HG03135 (cell line): Measurements from ENCODE around the gene ATXN2.
A peak's percentile ranks its signal among the peaks of the same experiment; 100 is the strongest.
"Not testable (repeated sequence)": the region's sequence is repeated elsewhere in the genome, so short reads cannot be mapped to it uniquely, and the experiment has no call there.

Source experiments
- ATAC-seq: cut with Tn5 transposase; IDR thresholded peaks from one replicate; pipeline ENCODE4 v1.9.1; 2021; ENCODE audit warnings: mild to moderate bottlenecking, moderate library complexity; ENCODE audit not compliant: unreplicated experiment

The ATXN2 gene

DNA sequence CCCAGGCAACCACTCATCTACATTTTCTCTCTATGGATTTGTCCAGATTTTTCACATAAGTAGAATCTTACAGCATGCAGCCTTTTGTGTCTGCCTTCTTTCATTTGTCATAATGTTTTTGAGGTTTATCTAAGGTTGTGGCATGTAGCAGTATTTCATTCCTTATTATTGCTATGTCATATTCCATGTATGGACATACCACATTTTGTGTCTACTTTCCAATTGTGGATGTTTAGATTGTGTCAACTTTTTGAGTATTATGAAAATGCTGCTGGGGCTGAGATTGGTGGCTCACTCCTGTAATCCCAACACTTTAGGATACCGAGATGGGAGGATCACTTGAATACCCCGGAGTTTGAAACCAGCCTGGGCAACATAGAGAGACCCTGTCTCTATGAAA lies 3.2 kb upstream of the ATXN2 start:
- ATAC-seq = no peak

- ATAC-seq = not testable (repeated sequence)
Observed at GRCh38 chr12:111600986-111601385, 1.9 kb upstream of the ATXN2 start.

DNA sequence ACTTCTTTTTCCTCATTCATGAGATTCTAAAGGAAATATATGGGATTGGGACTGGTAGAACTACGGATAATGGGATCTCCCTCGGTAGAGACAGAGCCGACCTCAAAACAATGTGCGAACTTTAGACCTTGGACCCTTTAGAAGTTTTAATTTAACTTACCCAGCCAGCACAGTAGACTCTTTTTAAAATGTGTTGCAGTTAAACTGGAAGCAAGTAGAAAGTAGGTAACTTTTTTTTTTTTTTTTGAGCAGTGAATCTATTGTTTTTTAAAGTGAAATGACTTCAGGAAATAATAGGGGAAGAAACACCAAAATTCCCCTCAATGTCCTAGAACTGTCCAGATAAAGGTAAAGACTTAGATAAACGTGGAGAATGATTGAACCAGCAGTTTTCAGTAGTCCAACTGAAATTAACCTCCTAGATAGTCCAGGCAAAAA lies 1.1 kb upstream of the ATXN2 start:
- no peak for ATAC-seq

DNA sequence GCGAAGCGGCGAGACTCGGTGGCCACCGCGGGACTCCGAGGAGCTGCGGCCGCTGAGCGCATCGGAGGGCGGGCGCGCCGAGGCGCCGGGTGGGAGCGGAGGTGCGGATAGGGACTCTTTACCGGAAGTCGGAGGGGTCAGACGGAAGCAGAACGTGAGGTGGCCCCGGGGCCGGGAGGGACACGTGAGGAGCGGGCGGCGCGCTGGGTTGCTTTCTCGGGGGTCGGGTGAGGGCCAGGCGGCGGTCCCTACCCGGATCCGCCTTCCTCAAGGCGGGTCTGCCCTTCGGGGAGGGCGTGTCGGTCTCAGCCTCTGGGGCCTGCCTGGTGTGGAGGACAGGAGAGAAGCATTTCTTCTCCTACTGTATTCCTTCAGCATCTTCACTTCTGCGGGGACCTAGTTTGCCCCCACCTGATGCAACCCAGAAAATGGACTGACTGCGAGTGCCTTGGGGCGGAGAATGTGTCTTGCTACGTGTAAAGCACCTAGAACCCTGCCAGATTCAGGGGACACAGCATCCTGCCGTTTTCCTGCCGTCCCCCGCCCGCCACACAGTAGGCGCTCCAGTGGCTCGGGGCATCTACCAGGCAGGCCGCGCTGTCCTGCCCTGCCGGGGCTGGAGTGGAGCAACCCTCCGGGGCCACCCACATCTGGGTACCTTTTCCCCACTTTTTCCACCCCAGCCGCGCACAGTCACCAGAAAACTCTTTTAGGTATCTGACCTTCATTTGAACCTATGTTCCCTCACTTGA lies 514 bp upstream of the ATXN2 start:
- ATAC-seq = peak; percentile 58

DNA sequence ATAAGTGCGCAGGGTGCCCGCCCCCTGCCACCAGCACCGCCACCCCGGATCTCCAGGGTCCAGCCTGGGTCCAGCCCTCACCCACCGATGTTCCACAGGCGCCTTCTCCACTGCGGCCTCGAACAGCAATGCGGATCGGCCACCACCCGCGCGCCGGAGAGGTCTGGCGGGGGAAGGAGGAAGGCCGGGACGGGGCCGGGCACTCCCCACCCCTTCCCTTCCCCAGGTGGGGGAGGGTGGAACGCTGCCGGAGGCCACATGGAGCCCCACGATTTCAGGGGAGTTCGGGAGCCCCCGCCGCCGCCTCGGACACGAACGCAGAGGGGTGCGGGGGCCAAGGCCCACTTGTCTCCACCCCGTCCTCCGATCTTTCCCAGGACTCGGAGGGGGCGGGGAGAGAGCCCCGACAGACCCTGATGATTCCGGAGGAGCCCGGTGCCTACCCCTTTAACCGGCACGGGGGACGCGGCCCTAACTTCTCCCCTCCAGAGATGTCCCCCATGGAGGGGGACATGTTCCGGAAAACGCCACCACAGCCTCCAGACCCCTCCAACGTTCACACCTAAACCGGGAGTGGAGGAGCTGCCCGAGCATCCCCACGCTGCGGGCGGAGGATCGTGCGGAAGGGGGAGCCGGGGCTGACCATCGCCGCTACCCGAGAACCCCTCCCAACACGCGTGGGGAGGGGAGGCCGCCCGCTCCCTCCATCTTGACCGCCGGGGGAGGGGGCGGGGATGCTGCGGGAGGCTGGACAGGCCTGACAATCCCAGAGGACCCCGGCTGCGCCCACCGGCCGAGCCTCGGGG lies 1.1 kb downstream of the ATXN2 start:
- ATAC-seq = peak; percentile 7

DNA sequence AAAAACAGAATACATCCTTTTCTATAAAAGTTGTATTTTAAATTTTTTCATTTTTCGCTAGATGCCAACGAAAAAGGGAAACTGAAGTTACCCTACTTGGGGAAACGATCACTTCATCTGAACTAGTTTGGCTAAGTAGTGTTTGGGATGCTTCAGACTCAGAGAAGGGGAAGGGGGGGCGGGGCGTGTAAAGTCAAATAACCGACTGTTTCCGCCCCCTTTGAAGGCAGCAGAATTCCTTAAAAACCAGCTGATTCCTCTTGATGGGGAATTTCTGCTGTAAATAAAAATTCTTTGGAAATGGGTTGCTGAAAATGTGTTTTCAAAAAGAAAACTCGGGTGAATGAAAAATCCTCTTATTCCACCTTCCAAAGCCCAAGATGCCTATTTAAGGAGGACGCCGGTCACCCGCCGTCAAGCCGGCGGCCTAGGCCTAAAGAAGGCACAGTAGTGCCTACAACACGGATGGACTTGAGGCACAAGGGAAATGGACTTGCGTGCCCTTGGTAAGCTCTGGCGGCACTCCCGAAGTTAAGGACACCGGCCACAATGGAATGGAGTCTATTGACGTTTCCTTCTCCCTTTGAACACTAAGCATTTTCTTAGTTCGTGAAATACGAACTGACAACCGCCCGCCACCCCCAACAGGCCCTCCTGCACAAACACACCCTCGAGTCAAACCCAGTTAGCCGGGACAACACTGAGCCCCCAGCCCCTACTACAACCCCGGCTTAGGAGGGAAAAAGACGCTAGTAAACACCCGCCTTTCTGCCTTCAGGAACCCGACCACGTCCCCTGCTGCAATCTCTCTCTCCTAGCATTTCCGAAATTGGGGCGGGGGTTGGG lies 1.9 kb downstream of the ATXN2 start:
- no peak for ATAC-seq

DNA sequence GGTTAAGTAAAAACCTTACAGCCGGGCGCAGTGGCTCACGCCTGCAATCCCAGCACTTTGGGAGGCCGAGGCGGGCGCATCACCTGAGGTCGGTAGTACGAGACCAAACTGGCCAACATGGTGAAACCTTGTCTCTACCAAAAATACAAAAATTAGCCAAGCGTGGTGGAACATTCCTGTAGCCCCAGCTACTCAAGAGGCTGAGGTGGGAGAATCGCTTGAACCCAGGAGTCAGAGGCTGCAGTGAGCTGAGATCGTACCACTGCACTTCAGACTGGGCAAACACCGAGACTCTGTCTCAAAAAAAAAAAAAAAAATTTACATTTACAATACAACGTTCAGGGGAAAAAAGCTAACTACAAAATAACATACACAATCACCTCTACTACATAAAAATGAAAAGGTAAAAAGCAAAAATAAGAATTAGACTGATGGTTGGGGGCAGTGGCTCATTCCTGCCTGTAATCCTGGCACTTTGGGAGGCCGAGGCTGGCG lies 3.7 kb downstream of the ATXN2 start:
- not testable (repeated sequence) for ATAC-seq

DNA sequence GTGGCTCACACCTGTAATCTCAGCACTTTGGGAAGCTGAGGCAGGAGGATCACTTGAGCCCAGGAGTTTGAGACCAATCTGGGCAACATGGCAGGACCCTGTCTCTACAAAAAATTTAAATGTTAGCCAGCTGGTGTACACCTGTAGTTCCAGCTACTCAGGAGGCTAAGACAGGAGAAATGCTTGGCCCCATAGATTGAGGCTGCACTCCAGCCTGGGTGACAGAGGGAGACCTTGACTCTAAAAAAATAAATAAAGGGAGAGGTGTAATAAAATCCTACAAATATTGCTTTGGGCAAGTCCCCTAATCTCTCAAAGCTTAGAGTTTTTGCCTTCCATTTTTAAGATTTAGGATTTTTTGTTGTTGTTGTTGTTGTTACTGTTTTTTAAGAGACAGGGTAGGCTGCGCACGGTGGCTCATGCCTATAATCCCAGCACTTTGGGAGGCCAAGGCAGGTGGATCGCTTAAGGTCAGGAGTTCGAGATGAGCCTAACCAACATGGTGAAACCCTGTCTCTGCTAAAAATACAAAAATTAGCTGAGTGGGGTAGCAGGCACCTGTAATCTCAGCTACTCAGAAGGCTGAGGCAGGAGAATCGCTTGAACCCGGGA lies 7.6 kb downstream of the ATXN2 start:
- ATAC-seq = not testable (repeated sequence)

GRCh38 chr12:111590552-111590951 lies 8.6 kb downstream of the ATXN2 start:
- ATAC-seq = no peak

DNA sequence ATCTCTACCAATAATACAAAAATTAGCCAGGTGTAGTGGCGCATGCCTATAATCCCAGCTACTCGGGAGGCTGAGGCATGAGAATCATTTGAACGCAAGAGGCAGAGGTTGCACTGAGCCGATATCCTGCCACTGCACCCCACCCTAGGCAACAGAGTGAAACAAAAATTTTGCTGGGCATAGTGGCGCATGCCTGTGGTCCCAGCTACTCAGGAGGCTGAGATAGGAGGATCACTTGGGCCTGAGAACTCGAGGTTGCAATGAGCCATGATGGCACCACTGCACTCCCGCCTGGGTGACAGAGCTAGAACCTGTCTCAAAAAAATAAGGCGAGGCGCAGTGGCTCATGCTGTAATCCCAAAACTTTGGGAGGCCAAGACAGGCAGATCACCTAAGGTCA lies 9.5 kb downstream of the ATXN2 start:
- ATAC-seq = no peak

- no peak for ATAC-seq
Observed at GRCh38 chr12:111588010-111588409, 11.1 kb downstream of the ATXN2 start.

DNA sequence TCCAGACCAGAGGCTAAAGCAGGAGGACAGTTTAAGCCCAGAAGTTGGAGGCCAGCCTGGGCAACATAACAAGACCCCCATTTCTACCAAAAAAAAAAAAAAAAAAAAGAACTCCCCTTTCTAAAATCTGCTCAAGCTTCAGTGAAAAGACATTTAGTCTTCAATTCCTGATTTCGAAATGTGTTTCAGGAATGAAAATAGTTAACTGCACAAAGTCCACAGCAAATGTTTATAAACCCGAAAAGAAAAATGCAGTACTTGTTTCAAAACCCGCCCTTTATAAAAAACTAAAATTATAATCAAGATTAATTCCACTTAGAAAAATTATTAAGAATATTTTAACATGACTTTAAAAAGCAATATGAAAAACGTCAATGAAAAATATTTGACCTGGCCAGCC lies 12.1 kb downstream of the ATXN2 start:
- no peak for ATAC-seq

DNA sequence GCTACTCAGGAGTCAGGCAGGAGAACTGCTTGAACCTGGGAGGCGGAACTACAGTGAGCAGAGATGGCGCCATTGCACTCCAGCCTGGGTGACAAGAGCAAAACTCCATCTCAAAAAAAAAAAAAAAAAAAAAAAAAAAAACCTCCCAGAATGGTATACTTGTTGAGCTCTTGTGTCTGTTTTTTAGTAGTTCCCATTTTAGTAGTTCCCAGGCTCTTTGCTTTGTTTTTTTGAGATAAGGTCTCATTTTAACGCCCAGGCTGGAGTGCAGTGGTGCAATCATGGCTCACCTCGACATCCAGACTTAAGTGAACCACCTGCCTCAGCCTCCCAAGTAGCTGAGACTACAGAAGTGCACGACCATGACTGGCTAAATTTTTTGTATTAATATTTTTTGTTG lies 13.4 kb downstream of the ATXN2 start:
- ATAC-seq = no peak

GRCh38 chr12:111584959-111585358 lies 14.2 kb downstream of the ATXN2 start:
- no peak for ATAC-seq

- not testable (repeated sequence) for ATAC-seq
Observed at GRCh38 chr12:111583506-111583905, 15.6 kb downstream of the ATXN2 start.

- ATAC-seq = no peak
Observed at GRCh38 chr12:111582133-111582747, 16.9 kb downstream of the ATXN2 start.

DNA sequence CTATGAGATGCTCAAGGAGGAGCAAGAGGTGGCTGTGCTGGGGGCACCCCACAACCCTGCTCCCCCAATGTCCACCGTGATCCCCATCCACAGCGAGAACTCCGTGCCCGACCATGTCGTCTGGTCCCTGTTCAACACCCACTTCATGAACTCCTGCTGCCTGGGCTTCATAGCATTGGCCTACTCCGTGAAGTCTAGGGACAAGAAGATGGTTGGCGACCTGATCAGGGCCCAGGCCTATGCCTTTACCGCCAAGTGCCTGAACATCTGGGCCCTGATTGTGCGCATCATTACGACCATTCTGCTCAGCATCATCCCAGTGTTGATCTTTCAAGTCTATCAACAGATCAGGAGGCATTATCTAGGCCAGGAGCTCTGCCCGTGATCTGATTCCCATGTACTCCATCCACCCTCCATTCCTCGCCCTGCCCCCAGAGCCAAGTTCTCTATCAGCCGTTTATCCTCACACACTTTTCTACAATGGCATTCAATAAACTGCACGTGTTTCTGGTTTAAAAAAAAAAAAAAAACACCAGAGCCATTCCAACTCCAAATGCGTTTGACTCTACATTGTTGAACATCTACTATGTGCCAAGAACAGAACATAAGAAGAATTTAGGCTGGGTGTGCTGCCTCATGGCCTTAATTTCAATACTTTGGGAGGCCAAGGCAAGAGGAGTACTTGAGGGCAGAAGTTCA lies 17.5 kb downstream of the ATXN2 start:
- ATAC-seq = no peak

GRCh38 chr12:111580737-111581136 lies 18.4 kb downstream of the ATXN2 start:
- no peak for ATAC-seq

- ATAC-seq = no peak
Observed at GRCh38 chr12:111580119-111580425, 19.0 kb downstream of the ATXN2 start.

DNA sequence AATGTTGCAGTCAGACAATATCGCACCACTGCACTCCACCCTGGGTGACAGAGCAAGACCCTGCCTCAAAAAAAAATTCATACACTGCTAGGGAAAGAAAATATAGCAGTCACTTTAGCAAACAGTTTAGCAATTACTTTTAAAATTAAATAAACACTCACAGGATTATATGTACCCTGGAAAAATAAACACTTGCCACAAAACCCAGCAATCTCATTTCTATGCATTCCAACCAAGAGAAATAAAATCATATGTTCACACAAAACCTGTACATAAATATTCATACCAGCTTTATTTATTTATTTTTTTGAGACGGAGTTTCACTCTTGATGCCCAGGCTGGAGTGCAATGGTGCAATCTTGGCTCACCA lies 20.2 kb downstream of the ATXN2 start:
- no peak for ATAC-seq
